Measurements from ENCODE around the gene REEP2. TPM values are rescaled to one million over a fixed set of nuclear protein-coding genes. Genes with fewer than 3 reads are reported as not detected.
A peak's percentile ranks its signal among the peaks of the same experiment; 100 is the strongest.

REEP2 gene
- total and polyA plus RNA-seq, 2 experiments from 2014 or later = 20.5 to 29.8 TPM

DNA sequence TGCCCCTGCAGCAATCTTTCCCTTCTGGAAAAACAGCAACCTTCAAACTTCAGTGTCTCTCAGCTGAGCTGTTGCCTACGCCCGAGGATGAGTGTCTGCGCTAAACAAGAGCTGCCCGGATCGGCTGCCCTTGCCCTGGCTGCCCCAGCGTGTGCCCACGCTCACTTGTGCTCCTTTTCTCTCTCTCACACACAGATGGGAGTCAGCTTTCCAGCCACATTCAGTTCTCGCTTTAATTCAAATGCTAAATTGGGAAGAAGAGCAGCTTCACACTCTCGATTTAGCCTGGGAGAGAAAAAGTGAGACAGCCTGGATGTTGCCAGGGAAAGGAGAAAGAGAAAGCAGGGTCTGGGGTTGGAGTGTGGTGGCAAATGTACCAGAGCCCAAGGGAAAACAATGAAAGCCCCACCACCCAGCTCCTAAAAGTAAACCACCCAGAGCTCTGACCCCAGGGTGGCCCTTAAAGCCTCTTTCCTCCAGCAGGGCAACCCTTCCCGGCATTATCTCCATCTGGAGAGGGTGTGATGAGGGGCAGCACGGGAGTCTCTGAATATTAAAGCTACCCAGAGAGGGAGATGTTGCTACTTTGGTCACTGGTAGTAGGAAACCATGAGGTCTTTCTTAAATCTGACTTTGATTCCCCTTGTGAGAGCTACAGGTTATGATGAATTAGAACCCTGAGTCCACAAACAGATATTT lies 16.5 kb downstream of the REEP2 start (continued):
- TF ChIP-seq EZH2phosphoT487 (IDR thresholded peaks at IDR 0.05; ENCODE audit: unreplicated experiment) (no peak), NANOG (IDR thresholded peaks at IDR 0.05; ENCODE audit: borderline replicate concordance) (no peak), JUNB (IDR thresholded peaks at IDR 0.05; ENCODE audit: unreplicated experiment) (no peak), ZNF114 (CRISPR knock-in tag; IDR thresholded peaks at IDR 0.05) (no peak), EZH2 (IDR thresholded peaks at IDR 0.05; ENCODE audit: low read depth, unreplicated experiment) (no peak), ZNF331 (CRISPR knock-in tag; IDR thresholded peaks at IDR 0.05; ENCODE audit: low read depth) (no peak)
- TF ChIP-seq, protein P1, sequence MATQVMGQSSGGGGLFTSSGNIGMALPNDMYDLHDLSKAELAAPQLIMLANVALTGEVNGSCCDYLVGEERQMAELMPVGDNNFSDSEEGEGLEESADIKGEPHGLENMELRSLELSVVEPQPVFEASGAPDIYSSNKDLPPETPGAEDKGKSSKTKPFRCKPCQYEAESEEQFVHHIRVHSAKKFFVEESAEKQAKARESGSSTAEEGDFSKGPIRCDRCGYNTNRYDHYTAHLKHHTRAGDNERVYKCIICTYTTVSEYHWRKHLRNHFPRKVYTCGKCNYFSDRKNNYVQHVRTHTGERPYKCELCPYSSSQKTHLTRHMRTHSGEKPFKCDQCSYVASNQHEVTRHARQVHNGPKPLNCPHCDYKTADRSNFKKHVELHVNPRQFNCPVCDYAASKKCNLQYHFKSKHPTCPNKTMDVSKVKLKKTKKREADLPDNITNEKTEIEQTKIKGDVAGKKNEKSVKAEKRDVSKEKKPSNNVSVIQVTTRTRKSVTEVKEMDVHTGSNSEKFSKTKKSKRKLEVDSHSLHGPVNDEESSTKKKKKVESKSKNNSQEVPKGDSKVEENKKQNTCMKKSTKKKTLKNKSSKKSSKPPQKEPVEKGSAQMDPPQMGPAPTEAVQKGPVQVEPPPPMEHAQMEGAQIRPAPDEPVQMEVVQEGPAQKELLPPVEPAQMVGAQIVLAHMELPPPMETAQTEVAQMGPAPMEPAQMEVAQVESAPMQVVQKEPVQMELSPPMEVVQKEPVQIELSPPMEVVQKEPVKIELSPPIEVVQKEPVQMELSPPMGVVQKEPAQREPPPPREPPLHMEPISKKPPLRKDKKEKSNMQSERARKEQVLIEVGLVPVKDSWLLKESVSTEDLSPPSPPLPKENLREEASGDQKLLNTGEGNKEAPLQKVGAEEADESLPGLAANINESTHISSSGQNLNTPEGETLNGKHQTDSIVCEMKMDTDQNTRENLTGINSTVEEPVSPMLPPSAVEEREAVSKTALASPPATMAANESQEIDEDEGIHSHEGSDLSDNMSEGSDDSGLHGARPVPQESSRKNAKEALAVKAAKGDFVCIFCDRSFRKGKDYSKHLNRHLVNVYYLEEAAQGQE (IDR thresholded peaks at IDR 0.05; ENCODE audit: unreplicated experiment) = no peak
- TF ChIP-seq, protein P2, sequence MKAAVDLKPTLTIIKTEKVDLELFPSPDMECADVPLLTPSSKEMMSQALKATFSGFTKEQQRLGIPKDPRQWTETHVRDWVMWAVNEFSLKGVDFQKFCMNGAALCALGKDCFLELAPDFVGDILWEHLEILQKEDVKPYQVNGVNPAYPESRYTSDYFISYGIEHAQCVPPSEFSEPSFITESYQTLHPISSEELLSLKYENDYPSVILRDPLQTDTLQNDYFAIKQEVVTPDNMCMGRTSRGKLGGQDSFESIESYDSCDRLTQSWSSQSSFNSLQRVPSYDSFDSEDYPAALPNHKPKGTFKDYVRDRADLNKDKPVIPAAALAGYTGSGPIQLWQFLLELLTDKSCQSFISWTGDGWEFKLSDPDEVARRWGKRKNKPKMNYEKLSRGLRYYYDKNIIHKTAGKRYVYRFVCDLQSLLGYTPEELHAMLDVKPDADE (IDR thresholded peaks at IDR 0.05) = no peak

DNA sequence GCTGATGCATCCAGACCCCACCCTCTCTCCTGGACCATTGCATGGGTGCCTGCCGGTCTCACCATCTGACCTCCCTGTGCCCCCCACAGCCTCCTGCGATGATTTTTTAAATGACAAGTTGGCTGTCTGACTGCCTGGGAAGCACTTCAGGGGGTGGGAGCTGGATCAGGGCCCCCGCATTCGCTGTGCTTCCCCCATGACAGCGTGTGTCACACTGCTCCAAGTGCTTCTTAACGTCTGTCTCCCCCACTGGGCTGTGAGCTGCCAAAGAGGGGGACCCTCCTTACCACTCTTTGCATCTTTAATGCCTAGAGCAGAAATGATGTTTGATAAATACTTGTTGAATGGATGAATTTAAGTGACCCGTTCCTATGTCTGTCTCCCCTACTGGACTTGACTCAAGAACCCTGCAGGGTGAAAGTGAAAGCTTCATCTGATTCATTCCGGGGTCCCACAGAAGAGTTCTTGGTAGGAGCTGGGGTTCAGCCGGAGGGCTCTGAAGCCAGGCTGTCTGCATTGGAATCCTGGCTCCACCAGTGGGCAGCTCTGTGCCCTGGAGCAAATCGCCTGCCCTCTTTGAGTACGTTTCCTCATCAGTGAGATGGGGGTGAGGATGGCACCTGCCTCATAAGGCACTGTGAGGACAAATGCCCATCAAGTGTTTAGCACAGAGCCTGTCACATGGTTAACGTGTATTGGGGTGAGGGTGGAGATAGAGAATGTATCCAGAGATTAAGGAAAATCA lies 18.8 kb downstream of the REEP2 start:
- Histone ChIP-seq H4K20me1 (replicated peaks; ENCODE audit: insufficient read depth) (no peaks in the 10 kb centered on the region), H3K36me3 (ENCODE audit: insufficient read depth) (no peaks in the 10 kb centered on the region), H2AFZ (no peak overlapping the region; the same call in 1 of the 2 replicates), H3K4me2 (no peak overlapping the region), H3K27ac (ENCODE audit: low read depth) (no peak overlapping the region), H3K79me2 (replicated peaks; ENCODE audit: insufficient read depth) (no peaks in the 10 kb centered on the region), H3K4me1 (ENCODE audit: insufficient read depth) (peaks cover 5% of the 10 kb centered on the region; the same call in 1 of the 2 replicates), H3K4me3 (no peak overlapping the region), H3K9me2 (ENCODE audit: insufficient read depth) (no peaks in the 10 kb centered on the region), H3F3A (replicated peaks; ENCODE audit: low read depth) (no peaks in the 10 kb centered on the region), H3K27me3 (ENCODE audit: insufficient read depth) (no peaks in the 10 kb centered on the region)
- Mint-ChIP-seq H3K36me3 (ENCODE audit: low read depth) (no peaks in the 10 kb centered on the region), H3K4me1 (peaks cover 37% of the 10 kb centered on the region), H3K27me3 (ENCODE audit: insufficient read depth, low read depth, poor library complexity) (peaks cover 9% of the 10 kb centered on the region), H3K9me3 (no peaks in the 10 kb centered on the region; the same call in 2 of the 3 replicates), H3K4me3 (no peak overlapping the region), H3K27ac (peak overlapping the region; percentile 64; the same call in 1 of the 2 replicates)
- no peak for DNase-seq (ENCODE audit: low spot score)
- no peak for TF ChIP-seq NANOG (IDR thresholded peaks at IDR 0.05; ENCODE audit: borderline replicate concordance)
- no peak for TF ChIP-seq CREB1 (CRISPR knock-in tag; IDR thresholded peaks at IDR 0.05; ENCODE audit: low read depth)
- TF ChIP-seq, protein P3, sequence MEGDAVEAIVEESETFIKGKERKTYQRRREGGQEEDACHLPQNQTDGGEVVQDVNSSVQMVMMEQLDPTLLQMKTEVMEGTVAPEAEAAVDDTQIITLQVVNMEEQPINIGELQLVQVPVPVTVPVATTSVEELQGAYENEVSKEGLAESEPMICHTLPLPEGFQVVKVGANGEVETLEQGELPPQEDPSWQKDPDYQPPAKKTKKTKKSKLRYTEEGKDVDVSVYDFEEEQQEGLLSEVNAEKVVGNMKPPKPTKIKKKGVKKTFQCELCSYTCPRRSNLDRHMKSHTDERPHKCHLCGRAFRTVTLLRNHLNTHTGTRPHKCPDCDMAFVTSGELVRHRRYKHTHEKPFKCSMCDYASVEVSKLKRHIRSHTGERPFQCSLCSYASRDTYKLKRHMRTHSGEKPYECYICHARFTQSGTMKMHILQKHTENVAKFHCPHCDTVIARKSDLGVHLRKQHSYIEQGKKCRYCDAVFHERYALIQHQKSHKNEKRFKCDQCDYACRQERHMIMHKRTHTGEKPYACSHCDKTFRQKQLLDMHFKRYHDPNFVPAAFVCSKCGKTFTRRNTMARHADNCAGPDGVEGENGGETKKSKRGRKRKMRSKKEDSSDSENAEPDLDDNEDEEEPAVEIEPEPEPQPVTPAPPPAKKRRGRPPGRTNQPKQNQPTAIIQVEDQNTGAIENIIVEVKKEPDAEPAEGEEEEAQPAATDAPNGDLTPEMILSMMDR (conservative IDR thresholded peaks at IDR 0.05; ENCODE audit: low read depth in 2 of 2) = 0 out of 4 replicates have a peak, but pooled peaks of 1 of the 2 experiments have one; percentile 7
- peak; percentile 4; the same call in 1 of the 3 replicates for ATAC-seq

Measured in GM23338 (cell line).